Skeletal muscle cell (primary cell): ENCODE data around the gene GPR63.

Source experiments
- DNase-seq: peaks from one replicate; pipeline ENCODE4 v3.0.0-alpha.2; 2010; ENCODE audit warnings: low read depth
- H3K4me3 ChIP-seq: 2 replicates; pipeline ENCODE4 v1.5.1; 2011; ENCODE audit warnings: low read depth, mild to moderate bottlenecking, control low read depth, low read length, moderate library complexity

The GPR63 gene

GRCh38 chr6:96826865-96827264 lies 10.4 kb downstream of the GPR63 start:
- no peak for DNase-seq
- H3K4me3 ChIP-seq, result no peak overlapping the region

GRCh38 chr6:96823743-96824142 lies 13.5 kb downstream of the GPR63 start:
- DNase-seq, result no peak
- no peak overlapping the region for H3K4me3 ChIP-seq

GRCh38 chr6:96821034-96821433 lies 16.2 kb downstream of the GPR63 start:
- H3K4me3 ChIP-seq, result no peak overlapping the region

GRCh38 chr6:96816301-96816817 lies 20.9 kb downstream of the GPR63 start:
- no peak for DNase-seq
- no peak overlapping the region for H3K4me3 ChIP-seq

More at GRCh38 chr6:96821034-96821433, 16.2 kb downstream of the GPR63 start:
- no peak for DNase-seq

- DNase-seq, result no peak
- H3K4me3 ChIP-seq, result no peak overlapping the region
Observed at GRCh38 chr6:96814625-96815024, 22.7 kb downstream of the GPR63 start.

GRCh38 chr6:96812077-96812703 lies 25.1 kb downstream of the GPR63 start:
- DNase-seq, result no peak

GRCh38 chr6:96811670-96812069 lies 25.6 kb downstream of the GPR63 start:
- H3K4me3 ChIP-seq, result no peak overlapping the region
- no peak for DNase-seq

More at GRCh38 chr6:96812077-96812703, 25.1 kb downstream of the GPR63 start:
- no peak overlapping the region for H3K4me3 ChIP-seq

- no peak for DNase-seq
- no peak overlapping the region for H3K4me3 ChIP-seq
Observed at GRCh38 chr6:96811136-96811535, 26.1 kb downstream of the GPR63 start.

- DNase-seq, result no peak
- no peak overlapping the region for H3K4me3 ChIP-seq
Observed at GRCh38 chr6:96809119-96809518, 28.2 kb downstream of the GPR63 start.

- no peak overlapping the region for H3K4me3 ChIP-seq
- no peak for DNase-seq
Observed at GRCh38 chr6:96803106-96803481, 34.2 kb downstream of the GPR63 start.

- no peak for DNase-seq
- H3K4me3 ChIP-seq, result no peak overlapping the region
Observed at GRCh38 chr6:96795481-96795880, 41.8 kb downstream of the GPR63 start.

- DNase-seq, result no peak
- no peak overlapping the region for H3K4me3 ChIP-seq
Observed at GRCh38 chr6:96794980-96795379, 42.3 kb downstream of the GPR63 start.

- no peak overlapping the region for H3K4me3 ChIP-seq
- DNase-seq, result no peak
Observed at GRCh38 chr6:96792561-96793190, 44.6 kb downstream of the GPR63 start.

- no peak overlapping the region for H3K4me3 ChIP-seq
- DNase-seq, result no peak
Observed at GRCh38 chr6:96789871-96790270, 47.4 kb downstream of the GPR63 start.

- DNase-seq, result no peak
- H3K4me3 ChIP-seq, result no peak overlapping the region
Observed at GRCh38 chr6:96787846-96788580, 49.3 kb downstream of the GPR63 start.

- no peak overlapping the region for H3K4me3 ChIP-seq
- DNase-seq, result no peak
Observed at GRCh38 chr6:96786336-96786735, 50.9 kb downstream of the GPR63 start.

- H3K4me3 ChIP-seq, result no peak overlapping the region
- DNase-seq, result no peak
Observed at GRCh38 chr6:96784650-96785049, 52.6 kb downstream of the GPR63 start.

GRCh38 chr6:96783307-96783706 lies 54.0 kb downstream of the GPR63 start:
- H3K4me3 ChIP-seq, result no peak overlapping the region
- no peak for DNase-seq

GRCh38 chr6:96781557-96781956 lies 55.7 kb downstream of the GPR63 start:
- no peak overlapping the region for H3K4me3 ChIP-seq
- no peak for DNase-seq

- DNase-seq, result no peak
- H3K4me3 ChIP-seq, result no peak overlapping the region
Observed at GRCh38 chr6:96777113-96777512, 60.2 kb downstream of the GPR63 start.
